Muscle of back (tissue), 11 donors: ENCODE data around the gene CFAP97D2. TPM values are rescaled to one million over a fixed set of nuclear protein-coding genes. Genes with fewer than 3 reads are reported as not detected.

ENCODE experiments used
- DNase-seq, 3 donors: peaks; one replicate each; pipeline versions ENCODE4 v3.0.0 to v3.0.0-alpha.2; 2013
- polyA plus RNA-seq, 10 donors: library from polyadenylated mRNA; unstranded; fragments of 120-200 nt; gene quantifications; one replicate each; pipeline ENCODE4 v1.2.1, GENCODE V29; 2013; ENCODE audit not compliant: insufficient read length in 10 of 10

Gene CFAP97D2
- polyA plus RNA-seq, 10 donors = not detected

DNA sequence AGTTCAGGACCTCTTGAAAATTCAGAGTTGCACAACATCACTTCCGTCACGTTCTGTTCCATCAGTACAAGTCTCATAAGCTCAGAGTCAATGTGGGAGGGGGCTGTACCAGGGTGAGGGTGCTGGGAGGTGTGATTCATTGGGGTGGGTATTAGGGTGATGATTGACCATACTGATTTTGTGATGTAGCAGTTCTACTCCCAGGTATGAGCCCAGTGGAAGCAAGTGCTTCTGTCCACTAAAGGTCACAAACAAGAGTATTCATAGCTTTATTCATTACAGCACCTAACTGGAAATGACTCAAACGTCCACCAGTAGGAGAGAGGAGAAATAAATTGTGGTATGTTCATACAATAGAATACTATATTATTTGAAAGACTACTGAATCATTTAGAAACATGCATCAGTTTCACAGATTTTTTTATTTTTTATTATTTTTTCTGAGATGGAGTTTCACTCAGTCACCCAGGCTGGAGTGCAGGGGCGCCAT, 90.3 kb downstream of the CFAP97D2 start:
- no peak for DNase-seq

Other genes with a start within 250 kb of the CFAP97D2 start
- under 1 TPM; 0.20 to 0.45 (median 0.28) TPM for gene C13orf46, start 205.2 kb upstream of the CFAP97D2 start, polyA plus RNA-seq
- 10 to 100 TPM; 18.1 to 25.4 (median 20.6) TPM for gene RASA3, start 46.6 kb upstream of the CFAP97D2 start, polyA plus RNA-seq
- gene CDC16, start 55.6 kb downstream of the CFAP97D2 start, polyA plus RNA-seq = 100 to 1,000 TPM in 1 of 10 donors, 10 to 100 TPM in 9; 59.8 to 101 (median 75.5) TPM
- 100 to 1,000 TPM in 3 of 10 donors, 10 to 100 TPM in 7; 46.6 to 114 (median 65.3) TPM for gene UPF3A, start 102.3 kb downstream of the CFAP97D2 start, polyA plus RNA-seq
- gene CHAMP1, start 135.2 kb downstream of the CFAP97D2 start, polyA plus RNA-seq = 10 to 100 TPM; 12.5 to 20.6 (median 16.4) TPM